ENCODE measurements around the gene DMC1.

The DMC1 gene

GRCh38 chr22:38481871-38482332 is 88.1 kb downstream of the DMC1 start:
- TF ChIP-seq CTCF (IDR thresholded peaks at IDR 0.05), result no peak
- Histone ChIP-seq H3K4me1 (ENCODE audit: control insufficient read depth in 1 of 2, insufficient read depth in 1 of 2, low read depth in 1 of 2, low read length in 1 of 2) (no peaks in the 10 kb centered on the region), H3K4me3 (ENCODE audit: low read depth in 1 of 2, low read length in 1 of 2) (no peak overlapping the region), H3K27ac (no peak overlapping the region), H3K27me3 (no peaks in the 10 kb centered on the region), H3K36me3 (peaks cover 83% of the 10 kb centered on the region), H3K9me3 (no peaks in the 10 kb centered on the region)

GRCh38 chr22:38481162-38481870 is 88.7 kb downstream of the DMC1 start:
- no peaks in the 10 kb centered on the region for H3K9me3 ChIP-seq
- no peaks in the 10 kb centered on the region for H3K4me1 ChIP-seq (ENCODE audit: control insufficient read depth in 1 of 2, insufficient read depth in 1 of 2, low read depth in 1 of 2, low read length in 1 of 2)
- TF ChIP-seq CTCF (IDR thresholded peaks at IDR 0.05), result no peak
- no peak overlapping the region for H3K4me3 ChIP-seq (ENCODE audit: low read depth in 1 of 2, low read length in 1 of 2)
- peaks cover 77% of the 10 kb centered on the region for H3K36me3 ChIP-seq
- H3K27ac ChIP-seq, result peak overlapping the region; percentile 18
- H3K27me3 ChIP-seq, result no peaks in the 10 kb centered on the region

GRCh38 chr22:38479096-38479837 is 90.7 kb downstream of the DMC1 start:
- Histone ChIP-seq H3K4me1 (ENCODE audit: control insufficient read depth in 1 of 2, insufficient read depth in 1 of 2, low read depth in 1 of 2, low read length in 1 of 2) (no peaks in the 10 kb centered on the region), H3K36me3 (peaks cover 57% of the 10 kb centered on the region), H3K9me3 (no peaks in the 10 kb centered on the region), H3K27ac (no peak overlapping the region), H3K4me3 (ENCODE audit: low read depth in 1 of 2, low read length in 1 of 2) (no peak overlapping the region), H3K27me3 (no peaks in the 10 kb centered on the region)
- no peak for TF ChIP-seq CTCF (IDR thresholded peaks at IDR 0.05)

GRCh38 chr22:38477585-38477984 is 92.4 kb downstream of the DMC1 start:
- no peaks in the 10 kb centered on the region for H3K4me1 ChIP-seq (ENCODE audit: control insufficient read depth in 1 of 2, insufficient read depth in 1 of 2, low read depth in 1 of 2, low read length in 1 of 2)
- no peak for TF ChIP-seq CTCF (IDR thresholded peaks at IDR 0.05)
- no peak overlapping the region for H3K4me3 ChIP-seq (ENCODE audit: low read depth in 1 of 2, low read length in 1 of 2)
- H3K36me3 ChIP-seq, result peaks cover 40% of the 10 kb centered on the region
- no peaks in the 10 kb centered on the region for H3K9me3 ChIP-seq
- H3K27ac ChIP-seq, result no peak overlapping the region
- no peaks in the 10 kb centered on the region for H3K27me3 ChIP-seq

GRCh38 chr22:38474003-38474607 is 95.9 kb downstream of the DMC1 start:
- no peak overlapping the region for H3K27ac ChIP-seq
- H3K4me1 ChIP-seq (ENCODE audit: control insufficient read depth in 1 of 2, insufficient read depth in 1 of 2, low read depth in 1 of 2, low read length in 1 of 2), result no peaks in the 10 kb centered on the region
- peaks cover 5% of the 10 kb centered on the region for H3K27me3 ChIP-seq
- H3K36me3 ChIP-seq, result peaks cover 5% of the 10 kb centered on the region
- no peak for TF ChIP-seq CTCF (IDR thresholded peaks at IDR 0.05)
- H3K4me3 ChIP-seq (ENCODE audit: low read depth in 1 of 2, low read length in 1 of 2), result no peak overlapping the region
- no peaks in the 10 kb centered on the region for H3K9me3 ChIP-seq

Measured in neutrophil (primary cell).